ENCODE data around the gene CCAR1. TPM values are rescaled to one million over a fixed set of nuclear protein-coding genes. Genes with fewer than 3 reads are reported as not detected.

The CCAR1 gene
- total and polyA plus RNA-seq, 2 donors (not counting 1 experiment from before 2014, with no cell fraction given): 26.3 to 101 TPM

- Histone ChIP-seq H3K4me3 (ENCODE audit: control extremely low read depth in 1 of 5, extremely low read depth in 1 of 5, insufficient read depth in 1 of 5, low read depth in 2 of 5, low read length in 4 of 5) (no peak overlapping the region), H3K9ac (ENCODE audit: low read length) (no peak overlapping the region), H3K36me3 (replicated peaks in 1 of 2; ENCODE audit: control extremely low read depth in 1 of 2, control insufficient read depth in 1 of 2, extremely low read depth in 1 of 2, insufficient read depth in 2 of 2, low read length in 1 of 2) (no peaks in the 10 kb centered on the region), H3K27ac (ENCODE audit: low read length in 2 of 2) (no peak overlapping the region), H4K20me1 (ENCODE audit: control insufficient read depth, insufficient read depth, low read length, poor library complexity, severe bottlenecking) (no peaks in the 10 kb centered on the region), H3K27me3 (replicated peaks in 1 of 4; ENCODE audit: control extremely low read depth in 1 of 4, control insufficient read depth in 3 of 4, insufficient read depth in 4 of 4, low read length in 3 of 4) (peaks cover 0 to 10% (median 0%) of the 10 kb centered on the region in 4 experiments), H3K79me2 (ENCODE audit: control insufficient read depth, insufficient read depth, low read length) (no peaks in the 10 kb centered on the region), H3K4me1 (ENCODE audit: control insufficient read depth in 2 of 2, insufficient read depth in 2 of 2, low read length in 2 of 2) (peaks cover 0 to 2% of the 10 kb centered on the region in 2 donors), H3K9me3 (ENCODE audit: control extremely low read depth in 1 of 3, control insufficient read depth in 2 of 3, insufficient read depth in 1 of 3, low read length in 2 of 3) (no peaks in the 10 kb centered on the region), H2AFZ (ENCODE audit: insufficient read depth, low read depth, low read length, poor library complexity, severe bottlenecking) (no peak overlapping the region), H3K4me2 (replicated peaks; ENCODE audit: low read depth, low read length, poor library complexity, severe bottlenecking) (no peak overlapping the region)
- Mint-ChIP-seq H3K4me1 (no peaks in the 10 kb centered on the region), H3K9me3 (ENCODE audit: insufficient read depth) (no peaks in the 10 kb centered on the region), H3K27me3 (no peaks in the 10 kb centered on the region), H3K27ac (no peak overlapping the region), H3K4me3 (no peak overlapping the region)
- no peak for TF ChIP-seq CTCF (IDR thresholded peaks at IDR 0.05)
- TF ChIP-seq EZH2 (IDR thresholded peaks at IDR 0.05; ENCODE audit: borderline replicate concordance, insufficient read depth, low read depth, low read length, poor library complexity, severe bottlenecking): no peak
- intact Hi-C loops (cut with micrococcal nuclease): no loop called here
- ATAC-seq (ENCODE audit: low read depth) (no peak), DNase-seq (no peak)
- CTCF ChIA-PET: no interaction called here
- POLR2A ChIA-PET: no interaction called here
- 93% methylated on average over 3 of the region's 5 CpGs for WGBS (ENCODE audit: insufficient coverage)
These were observed 111.0 kb downstream of the CCAR1 start for GRCh38 chr10:68831961-68832455.

GRCh38 chr10:68832601-68833000, 111.6 kb downstream of the CCAR1 start:
- Histone ChIP-seq H2AFZ (ENCODE audit: insufficient read depth, low read depth, low read length, poor library complexity, severe bottlenecking) (no peak overlapping the region), H3K4me2 (replicated peaks; ENCODE audit: low read depth, low read length, poor library complexity, severe bottlenecking) (no peak overlapping the region), H3K36me3 (replicated peaks in 1 of 2; ENCODE audit: control extremely low read depth in 1 of 2, control insufficient read depth in 1 of 2, extremely low read depth in 1 of 2, insufficient read depth in 2 of 2, low read length in 1 of 2) (no peaks in the 10 kb centered on the region), H3K27me3 (replicated peaks in 1 of 4; ENCODE audit: control extremely low read depth in 1 of 4, control insufficient read depth in 3 of 4, insufficient read depth in 4 of 4, low read length in 3 of 4) (peaks cover 0 to 8% (median 0%) of the 10 kb centered on the region in 4 experiments), H3K27ac (ENCODE audit: low read length in 2 of 2) (no peak overlapping the region), H3K9ac (ENCODE audit: low read length) (no peak overlapping the region), H4K20me1 (ENCODE audit: control insufficient read depth, insufficient read depth, low read length, poor library complexity, severe bottlenecking) (no peaks in the 10 kb centered on the region), H3K4me1 (ENCODE audit: control insufficient read depth in 2 of 2, insufficient read depth in 2 of 2, low read length in 2 of 2) (no peaks in the 10 kb centered on the region), H3K9me3 (ENCODE audit: control extremely low read depth in 1 of 3, control insufficient read depth in 2 of 3, insufficient read depth in 1 of 3, low read length in 2 of 3) (no peaks in the 10 kb centered on the region), H3K79me2 (ENCODE audit: control insufficient read depth, insufficient read depth, low read length) (no peaks in the 10 kb centered on the region), H3K4me3 (ENCODE audit: control extremely low read depth in 1 of 5, extremely low read depth in 1 of 5, insufficient read depth in 1 of 5, low read depth in 2 of 5, low read length in 4 of 5) (no peak overlapping the region)
- Mint-ChIP-seq H3K27me3 (no peaks in the 10 kb centered on the region), H3K4me3 (no peak overlapping the region), H3K27ac (no peak overlapping the region), H3K9me3 (ENCODE audit: insufficient read depth) (no peaks in the 10 kb centered on the region), H3K4me1 (no peaks in the 10 kb centered on the region)
- WGBS (ENCODE audit: insufficient coverage): 92% methylated on average over 3 of the region's 4 CpGs
- CTCF ChIA-PET: no interaction called here
- POLR2A ChIA-PET: no interaction called here
- intact Hi-C loops (cut with micrococcal nuclease): no loop called here
- DNase-seq (no peak), ATAC-seq (ENCODE audit: low read depth) (no peak)
- no peak for TF ChIP-seq EZH2 (IDR thresholded peaks at IDR 0.05; ENCODE audit: borderline replicate concordance, insufficient read depth, low read depth, low read length, poor library complexity, severe bottlenecking)
- TF ChIP-seq CTCF (IDR thresholded peaks at IDR 0.05): no peak
